Measurements from ENCODE around the gene EGLN1. TPM values are rescaled to one million over a fixed set of nuclear protein-coding genes. Genes with fewer than 3 reads are reported as not detected.
A peak's percentile ranks its signal among the peaks of the same experiment; 100 is the strongest.

The EGLN1 gene
- total RNA-seq, 2 donors from 2014 or later, result 36.6 to 79.1 TPM

GRCh38 chr1:231411036-231411531 is 11.0 kb downstream of the EGLN1 start:
- H3K4me3 ChIP-seq, result no peak overlapping the region
- H3K27ac ChIP-seq, result no peak overlapping the region
- H3K36me3 ChIP-seq, result no peaks in the 10 kb centered on the region
- DNase-seq, result no peak
- H3K27me3 ChIP-seq, result no peaks in the 10 kb centered on the region
- no peak overlapping the region for H3K9ac ChIP-seq (ENCODE audit: low read depth in 2 of 2, low read length in 2 of 2)
- peaks cover 9% of the 10 kb centered on the region for H3K4me1 ChIP-seq
- H3K9me3 ChIP-seq, result no peaks in the 10 kb centered on the region
- intact Hi-C loops (cut with DNase I), result no loop called here
- TF ChIP-seq, protein P1, sequence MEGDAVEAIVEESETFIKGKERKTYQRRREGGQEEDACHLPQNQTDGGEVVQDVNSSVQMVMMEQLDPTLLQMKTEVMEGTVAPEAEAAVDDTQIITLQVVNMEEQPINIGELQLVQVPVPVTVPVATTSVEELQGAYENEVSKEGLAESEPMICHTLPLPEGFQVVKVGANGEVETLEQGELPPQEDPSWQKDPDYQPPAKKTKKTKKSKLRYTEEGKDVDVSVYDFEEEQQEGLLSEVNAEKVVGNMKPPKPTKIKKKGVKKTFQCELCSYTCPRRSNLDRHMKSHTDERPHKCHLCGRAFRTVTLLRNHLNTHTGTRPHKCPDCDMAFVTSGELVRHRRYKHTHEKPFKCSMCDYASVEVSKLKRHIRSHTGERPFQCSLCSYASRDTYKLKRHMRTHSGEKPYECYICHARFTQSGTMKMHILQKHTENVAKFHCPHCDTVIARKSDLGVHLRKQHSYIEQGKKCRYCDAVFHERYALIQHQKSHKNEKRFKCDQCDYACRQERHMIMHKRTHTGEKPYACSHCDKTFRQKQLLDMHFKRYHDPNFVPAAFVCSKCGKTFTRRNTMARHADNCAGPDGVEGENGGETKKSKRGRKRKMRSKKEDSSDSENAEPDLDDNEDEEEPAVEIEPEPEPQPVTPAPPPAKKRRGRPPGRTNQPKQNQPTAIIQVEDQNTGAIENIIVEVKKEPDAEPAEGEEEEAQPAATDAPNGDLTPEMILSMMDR (IDR thresholded peaks at IDR 0.05), result no peak

- no peak overlapping the region for H3K27ac ChIP-seq
- intact Hi-C loops (cut with DNase I), result no loop called here
- H3K4me3 ChIP-seq, result no peak overlapping the region
- H3K36me3 ChIP-seq, result no peaks in the 10 kb centered on the region
- H3K9me3 ChIP-seq, result no peaks in the 10 kb centered on the region
- peaks cover 9% of the 10 kb centered on the region for H3K4me1 ChIP-seq
- DNase-seq, result no peak
- H3K9ac ChIP-seq (ENCODE audit: low read depth in 2 of 2, low read length in 2 of 2), result no peak overlapping the region
- TF ChIP-seq, protein P1 (IDR thresholded peaks at IDR 0.05), result no peak
- H3K27me3 ChIP-seq, result no peaks in the 10 kb centered on the region
Observed at GRCh38 chr1:231410036-231410612, 12.0 kb downstream of the EGLN1 start.

DNA sequence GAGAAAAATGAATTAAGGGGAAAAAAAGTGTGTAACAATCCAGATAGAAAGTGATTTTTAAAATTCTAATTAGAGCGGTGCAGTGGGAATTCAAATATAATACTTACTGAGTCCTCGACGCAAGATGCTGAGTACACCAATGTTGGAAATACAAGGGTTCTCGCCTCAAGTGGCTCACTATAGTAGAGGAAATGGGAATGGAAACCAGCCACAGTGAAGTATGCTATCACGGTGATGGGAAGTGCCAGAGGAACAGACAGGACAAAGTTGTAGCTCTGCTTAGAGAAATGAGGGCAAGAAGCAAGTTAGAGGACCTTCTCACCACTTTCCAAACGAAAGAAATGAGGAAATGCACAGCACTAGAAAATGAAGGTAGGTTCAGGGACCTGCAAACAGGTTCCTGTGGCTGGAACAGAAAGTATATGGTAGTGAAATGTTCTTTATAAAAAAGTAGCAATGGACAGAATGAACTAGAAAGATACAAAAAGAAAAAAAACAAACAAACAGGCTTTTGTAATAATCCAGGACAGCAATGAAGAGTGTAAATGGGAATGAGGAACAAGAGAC is 13.5 kb downstream of the EGLN1 start:
- no peak for DNase-seq
- TF ChIP-seq, protein P1 (IDR thresholded peaks at IDR 0.05), result no peak
- Histone ChIP-seq H3K36me3 (no peaks in the 10 kb centered on the region), H3K27ac (peak overlapping the region; percentile 54), H3K27me3 (no peaks in the 10 kb centered on the region), H3K4me3 (no peak overlapping the region), H3K9ac (ENCODE audit: low read depth in 2 of 2, low read length in 2 of 2) (peak overlapping the region in 1 of 2 donors; percentile 63), H3K9me3 (no peaks in the 10 kb centered on the region), H3K4me1 (peaks cover 9% of the 10 kb centered on the region)
- intact Hi-C loops (cut with DNase I), result no loop called here

DNA sequence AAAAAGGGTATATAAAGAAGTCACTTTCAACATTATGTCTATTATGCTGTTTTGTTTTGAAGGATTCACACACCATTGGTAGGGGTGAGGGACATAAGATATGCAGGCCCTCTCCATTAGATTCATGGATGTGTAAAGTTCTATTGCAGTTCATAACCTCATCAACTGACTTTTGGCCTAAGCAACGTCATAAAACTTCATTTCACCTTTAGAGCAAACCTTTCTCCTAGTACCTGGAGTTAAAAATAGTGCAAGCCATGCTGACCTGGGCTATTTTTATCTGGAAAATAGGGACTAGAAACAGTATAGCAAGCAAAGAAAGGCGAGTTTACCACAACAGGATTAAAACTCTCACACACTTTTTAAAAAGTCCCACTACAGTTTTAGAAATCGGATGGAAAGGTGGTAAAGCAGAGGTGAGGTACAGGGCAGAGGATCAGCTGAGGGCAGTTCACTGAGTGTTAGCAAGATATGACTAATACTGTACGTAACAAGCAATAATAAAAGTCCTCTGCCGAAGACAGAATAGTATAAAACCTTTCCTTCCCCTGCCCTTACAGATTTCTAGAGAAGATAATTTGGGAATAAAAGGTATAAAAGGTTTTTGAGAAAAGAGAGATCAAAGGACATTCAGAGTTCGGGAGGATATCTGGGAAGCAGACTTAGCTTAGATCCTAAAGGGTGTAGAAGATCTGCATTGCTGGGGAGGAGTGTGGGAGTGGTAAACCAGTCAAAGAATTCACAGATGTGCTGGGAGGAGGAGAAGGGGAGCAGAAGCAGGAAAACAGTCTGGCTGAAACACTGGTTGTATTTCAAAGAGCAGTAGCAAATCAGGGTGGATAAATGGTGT is 14.3 kb downstream of the EGLN1 start:
- Histone ChIP-seq H3K27ac (peak overlapping the region; percentile 54), H3K36me3 (no peaks in the 10 kb centered on the region), H3K9me3 (no peaks in the 10 kb centered on the region), H3K9ac (ENCODE audit: low read depth in 2 of 2, low read length in 2 of 2) (peak overlapping the region in 1 of 2 donors; percentile 63), H3K4me1 (peaks cover 9% of the 10 kb centered on the region), H3K4me3 (no peak overlapping the region), H3K27me3 (no peaks in the 10 kb centered on the region)
- peak; percentile 23 for DNase-seq
- TF ChIP-seq, protein P1 (IDR thresholded peaks at IDR 0.05), result no peak
- intact Hi-C loops (cut with DNase I), result no loop called here

- Histone ChIP-seq H3K4me3 (no peak overlapping the region), H3K9me3 (no peaks in the 10 kb centered on the region), H3K27ac (peak overlapping the region; percentile 54), H3K9ac (ENCODE audit: low read depth in 2 of 2, low read length in 2 of 2) (no peak overlapping the region), H3K27me3 (no peaks in the 10 kb centered on the region), H3K4me1 (peaks cover 9% of the 10 kb centered on the region), H3K36me3 (no peaks in the 10 kb centered on the region)
- DNase-seq, result no peak
- TF ChIP-seq, protein P1 (IDR thresholded peaks at IDR 0.05), result no peak
- intact Hi-C loops (cut with DNase I), result no loop called here
Observed at GRCh38 chr1:231407049-231407448, 15.0 kb downstream of the EGLN1 start.
